ENCODE data around the gene ALPG.

DNA sequence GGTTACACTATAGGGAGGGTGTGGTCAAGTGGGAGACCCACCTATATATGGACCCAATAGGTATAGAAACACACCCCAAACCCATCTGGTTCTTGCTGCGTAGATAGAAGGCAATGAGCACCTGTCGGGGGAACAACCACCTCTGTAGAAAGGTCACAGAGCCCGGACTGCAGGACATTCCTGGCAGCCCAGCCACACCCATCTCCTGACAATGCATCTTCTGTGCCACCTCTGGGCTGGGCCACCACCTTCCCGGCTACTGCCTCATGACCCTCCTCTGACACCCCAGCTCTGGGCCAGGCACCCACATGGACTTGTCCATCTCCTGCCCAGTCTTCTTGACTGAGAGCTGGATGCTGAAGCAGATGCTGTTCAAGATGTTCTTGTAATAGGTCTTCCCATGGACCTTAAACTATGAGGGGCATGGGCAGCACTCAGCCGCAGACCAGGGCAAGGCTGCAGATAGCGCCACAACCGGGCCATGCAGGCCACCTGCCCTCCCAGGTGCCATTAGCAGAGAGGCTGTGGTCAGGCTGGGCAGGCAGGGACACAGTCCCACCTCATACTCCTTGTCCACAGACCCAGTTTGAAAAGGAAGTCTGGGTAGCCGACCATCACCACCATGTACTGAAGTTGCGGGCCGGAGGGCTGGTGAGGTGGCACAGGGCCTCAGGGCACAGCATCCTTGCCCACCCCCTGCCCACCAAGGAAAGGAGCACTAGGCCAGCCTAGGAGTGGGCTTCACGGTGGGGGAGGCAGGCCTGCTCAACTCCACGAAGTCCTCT lies 9.3 kb downstream of the ALPG start:
- TF ChIP-seq EZH2 (IDR thresholded peaks at IDR 0.05; ENCODE audit: insufficient read depth, poor library complexity, severe bottlenecking), result no peak
- TF ChIP-seq EZH2phosphoT487 (IDR thresholded peaks at IDR 0.05; ENCODE audit: insufficient read depth, low read depth), result no peak

Measured in GM23248 (cell line).